GM21723 (cell line): ENCODE results near the gene FREM1.

ENCODE experiments used
- ATAC-seq: cut with Tn5 transposase; IDR thresholded peaks from one replicate; pipeline ENCODE4 v1.9.1; 2021; ENCODE audit warnings: mild to moderate bottlenecking, moderate library complexity; ENCODE audit not compliant: unreplicated experiment

Gene FREM1

DNA sequence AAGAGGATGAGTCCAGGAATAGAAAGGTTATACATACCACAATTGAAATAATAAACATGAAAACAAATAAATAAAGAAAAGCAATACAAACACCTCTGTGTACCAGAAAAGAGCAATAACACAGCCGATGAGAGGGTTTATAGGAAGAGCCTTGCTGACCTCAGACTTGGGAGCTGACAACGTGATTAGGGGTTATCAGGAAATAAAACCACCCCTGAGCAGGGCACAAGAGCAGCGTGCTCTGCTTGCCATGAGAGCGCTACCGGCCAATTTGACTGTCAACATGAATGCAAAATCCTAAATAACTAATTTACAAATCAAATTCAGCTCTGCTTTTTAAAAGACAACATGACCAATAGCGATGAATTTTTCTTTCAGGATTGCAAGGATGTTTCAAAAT is 2.6 kb upstream of the FREM1 start:
- ATAC-seq = no peak

DNA sequence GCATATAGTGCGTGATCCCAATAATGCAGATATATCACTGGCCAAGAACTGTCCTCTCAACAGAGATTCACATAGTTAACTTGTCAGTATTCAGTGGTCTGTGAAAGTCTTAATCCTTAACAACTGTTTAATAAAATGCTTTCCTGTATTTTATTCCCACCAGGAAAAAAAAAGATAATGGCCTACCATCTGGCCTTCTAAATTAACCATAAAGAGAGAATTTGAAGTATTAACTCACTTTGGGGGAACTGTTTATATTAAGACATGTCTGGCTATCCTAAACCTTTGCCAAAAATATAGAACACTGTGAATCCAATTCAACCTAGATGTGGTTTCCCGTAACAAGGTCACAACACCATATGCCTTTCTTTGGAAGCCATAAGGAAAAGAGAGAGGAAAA is 818 bp upstream of the FREM1 start:
- no peak for ATAC-seq

DNA sequence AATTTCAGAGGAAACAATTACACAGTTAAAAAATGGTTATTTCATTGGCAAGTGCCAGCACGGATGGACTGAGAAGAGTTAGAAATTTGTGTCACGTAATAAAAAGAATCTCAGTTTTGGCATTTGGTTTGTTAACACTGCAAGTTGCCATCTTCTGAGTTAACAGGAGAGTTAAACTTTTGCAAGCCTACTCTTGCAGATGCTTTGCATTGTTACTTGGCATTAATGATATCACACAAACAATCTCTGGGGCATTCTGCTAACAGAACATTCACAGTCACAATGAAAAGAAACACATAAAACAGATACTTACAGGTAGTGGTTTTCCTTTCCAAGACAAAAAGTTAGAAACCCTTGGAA is 647 bp downstream of the FREM1 start:
- ATAC-seq = no peak

DNA sequence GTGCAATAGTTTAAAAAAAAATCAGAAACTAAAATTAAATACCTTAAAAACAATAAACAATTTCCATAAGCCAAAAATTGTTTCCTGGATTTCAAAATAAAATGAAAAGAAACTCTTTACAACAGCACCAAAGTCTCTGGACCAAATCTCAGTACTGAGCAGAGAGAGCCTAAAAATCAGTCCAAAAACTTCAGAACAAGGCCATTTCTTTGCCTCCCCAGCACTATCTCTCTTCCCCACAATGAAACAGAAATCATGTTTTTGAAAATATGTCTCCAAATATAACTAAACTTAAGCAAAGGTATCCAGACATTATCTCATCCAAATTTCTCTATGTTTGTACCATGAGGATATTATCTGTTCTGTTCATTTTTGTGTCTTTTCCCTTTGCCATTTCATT is 1.0 kb downstream of the FREM1 start:
- no peak for ATAC-seq

DNA sequence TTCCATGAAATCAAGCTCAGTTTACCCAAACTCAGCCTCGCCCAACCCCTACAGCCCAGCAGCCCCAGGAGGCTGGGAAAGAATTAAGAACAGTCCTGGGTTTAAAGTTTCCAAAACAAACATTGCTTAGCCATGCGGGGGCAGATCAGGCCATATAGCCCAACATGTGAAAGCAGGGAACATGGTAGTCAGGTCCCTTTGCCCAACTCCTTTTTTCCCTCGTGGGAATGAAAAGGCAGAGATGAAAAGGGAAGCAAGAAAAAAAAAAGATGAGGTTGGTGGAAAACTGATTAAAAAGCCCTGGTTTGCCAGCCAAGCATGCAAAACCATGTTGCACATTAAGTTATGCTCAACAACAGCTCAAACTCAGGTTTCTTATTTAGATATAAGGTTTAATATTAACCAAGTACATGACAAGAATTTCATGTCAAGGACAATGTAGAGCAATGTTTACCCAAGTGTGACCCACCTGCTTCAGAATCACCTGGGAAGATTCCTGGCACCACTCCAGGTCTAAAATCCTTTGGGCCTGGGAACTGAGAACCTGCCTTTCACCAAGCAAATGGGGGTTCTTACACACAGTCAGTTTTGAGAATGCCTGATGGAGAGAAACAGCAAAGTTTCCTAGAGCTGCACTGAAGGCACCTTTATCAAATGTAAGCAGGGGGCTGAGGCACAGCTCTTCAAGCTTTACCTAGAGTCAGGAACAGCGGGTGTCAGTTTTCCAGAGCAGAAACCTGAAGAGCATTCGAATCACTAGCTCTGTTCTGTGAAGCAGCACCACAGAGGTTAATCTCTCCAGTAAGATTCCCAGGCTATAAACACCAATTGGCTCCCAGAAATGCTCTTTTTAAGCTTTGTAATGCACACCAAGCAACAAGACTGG is 1.7 kb downstream of the FREM1 start:
- ATAC-seq = no peak

DNA sequence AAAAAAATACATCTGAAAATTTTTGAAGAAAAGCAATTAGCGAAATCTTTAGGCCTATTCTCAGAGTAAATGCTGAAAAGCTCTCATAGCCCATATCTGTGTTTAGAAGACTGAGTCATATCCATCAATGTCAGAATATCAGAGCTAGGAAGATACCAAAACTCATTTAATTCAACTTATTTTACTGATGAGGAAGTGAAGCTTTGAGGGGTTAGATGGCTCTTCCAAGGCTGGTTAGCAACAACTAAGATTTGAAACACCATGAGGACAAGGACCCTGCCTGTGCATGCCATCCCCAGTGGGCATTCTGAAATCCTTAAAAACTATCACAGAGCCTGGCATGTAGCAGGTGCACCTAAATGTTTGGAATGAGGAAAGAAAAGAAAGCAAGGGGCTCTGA is 2.5 kb downstream of the FREM1 start:
- ATAC-seq = no peak

DNA sequence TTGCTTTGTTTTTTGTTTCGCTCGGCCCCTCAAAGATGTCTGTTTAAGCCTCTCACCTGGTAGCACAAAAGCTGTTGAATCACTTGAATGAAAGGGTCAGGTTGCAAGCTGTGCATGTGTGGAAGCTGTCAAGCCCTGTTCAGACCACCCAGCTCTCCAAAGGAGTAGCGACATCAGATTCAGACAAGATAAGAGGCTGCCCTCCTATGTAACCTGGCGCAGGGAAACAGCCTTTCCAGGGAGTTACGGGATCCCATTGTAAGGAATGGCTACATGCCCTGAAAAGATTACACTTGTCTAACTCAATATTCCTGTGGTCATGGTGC is 2.9 kb downstream of the FREM1 start:
- no peak for ATAC-seq

DNA sequence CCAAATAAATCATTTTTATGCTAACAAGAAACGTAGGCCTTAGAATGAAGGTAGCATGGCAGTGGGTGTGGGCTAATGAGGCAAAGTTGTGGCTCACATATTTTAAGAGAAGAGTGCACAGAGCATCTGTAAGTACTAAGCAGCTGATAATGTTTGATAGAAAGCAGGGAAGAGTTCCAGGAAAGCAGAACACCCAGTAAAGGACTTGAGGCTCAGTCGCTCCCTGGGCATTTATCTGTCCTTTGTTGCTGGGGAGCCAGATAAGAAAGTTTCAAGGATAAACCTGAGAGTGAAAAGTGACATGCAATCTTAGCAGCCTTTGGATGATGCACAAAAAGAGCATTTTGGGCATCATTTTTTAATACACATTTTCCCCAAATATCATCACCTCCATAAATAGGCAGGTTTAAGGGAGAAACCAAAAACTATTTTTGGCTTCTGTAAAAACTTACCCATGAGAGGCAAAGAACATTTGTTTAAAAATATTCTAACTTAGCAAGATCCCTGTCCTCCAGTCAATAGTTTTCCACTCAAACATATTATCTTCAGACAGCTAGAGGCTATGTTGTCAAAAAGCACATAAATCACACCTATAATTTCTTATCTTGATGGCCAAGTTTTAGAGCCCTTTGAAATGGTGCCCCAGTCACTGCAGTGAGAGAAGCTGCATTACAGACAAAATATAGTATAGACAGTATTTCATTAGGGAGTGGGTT is 3.4 kb downstream of the FREM1 start:
- ATAC-seq = no peak

DNA sequence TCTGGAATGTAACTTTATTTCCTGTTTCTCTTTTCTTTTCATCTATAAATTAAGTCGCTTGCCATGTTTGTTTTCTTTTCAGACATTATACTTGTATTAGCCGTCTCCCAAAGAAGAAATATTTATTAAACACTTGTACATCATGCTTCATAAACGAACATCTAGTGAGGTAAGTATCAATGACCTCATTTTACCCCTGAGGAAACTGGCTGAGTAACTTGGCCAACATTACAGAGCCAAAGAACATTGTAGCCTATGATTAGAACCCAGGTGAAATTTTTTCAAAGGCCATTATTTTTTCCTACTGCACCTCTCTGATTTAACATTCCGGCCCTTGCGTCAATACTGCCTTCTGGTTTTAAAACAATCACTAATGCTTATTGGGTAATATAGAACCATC is 4.2 kb downstream of the FREM1 start:
- ATAC-seq = no peak

DNA sequence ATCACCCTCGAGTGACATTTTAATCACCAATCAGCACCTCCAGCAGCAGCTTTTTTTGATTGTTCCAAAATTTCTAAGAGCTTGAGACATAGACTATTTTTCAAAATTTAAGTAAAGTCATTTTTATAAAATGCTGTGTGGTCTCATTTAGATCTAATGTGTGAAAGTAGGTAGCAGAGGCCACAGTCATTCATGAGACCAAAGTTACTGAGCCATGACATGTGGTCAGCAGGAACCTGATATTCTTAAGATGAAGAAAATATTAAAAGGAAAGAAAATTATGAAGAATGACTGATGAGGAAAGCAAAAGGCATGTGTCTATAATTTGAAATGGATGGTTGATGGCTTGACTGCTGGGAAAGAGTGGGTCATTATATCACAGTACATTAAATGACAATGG is 7.2 kb downstream of the FREM1 start:
- ATAC-seq = no peak

DNA sequence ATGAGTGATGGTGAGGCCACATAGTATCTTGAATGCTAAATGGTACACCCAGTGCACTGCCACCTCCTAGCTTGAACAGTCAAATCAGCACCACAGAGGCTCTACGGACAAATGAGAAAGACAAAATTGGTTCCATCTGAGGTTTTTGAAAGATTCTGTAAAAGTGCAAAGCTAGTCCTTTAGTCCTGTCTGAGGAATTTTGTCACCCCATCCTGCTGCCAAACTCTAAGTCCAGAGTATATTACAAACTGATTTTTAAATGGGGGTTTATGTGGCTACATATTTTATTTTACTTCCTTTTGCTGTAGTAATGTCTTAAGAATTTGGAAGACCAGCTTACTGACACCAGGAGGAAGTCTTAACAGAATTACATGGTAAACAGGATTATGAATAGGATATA is 7.7 kb downstream of the FREM1 start:
- ATAC-seq = no peak

DNA sequence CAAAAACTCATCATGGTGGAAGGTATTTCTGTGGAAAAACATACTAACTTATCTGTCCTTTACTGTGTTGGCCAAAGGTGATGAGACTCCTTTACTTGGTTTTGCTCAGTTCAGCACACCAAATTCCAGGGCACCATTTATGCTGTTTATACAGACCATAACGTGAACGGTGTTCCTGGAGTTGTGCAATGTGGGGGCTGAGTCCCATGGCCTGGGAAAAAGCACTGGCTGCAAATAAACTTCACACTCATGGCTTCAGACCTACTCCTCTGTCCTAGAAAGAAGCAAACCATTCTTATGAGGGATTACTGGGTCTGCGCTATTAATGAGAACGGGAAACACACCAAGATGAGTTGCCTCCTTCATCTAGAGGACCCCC is 10.4 kb downstream of the FREM1 start:
- ATAC-seq = no peak

DNA sequence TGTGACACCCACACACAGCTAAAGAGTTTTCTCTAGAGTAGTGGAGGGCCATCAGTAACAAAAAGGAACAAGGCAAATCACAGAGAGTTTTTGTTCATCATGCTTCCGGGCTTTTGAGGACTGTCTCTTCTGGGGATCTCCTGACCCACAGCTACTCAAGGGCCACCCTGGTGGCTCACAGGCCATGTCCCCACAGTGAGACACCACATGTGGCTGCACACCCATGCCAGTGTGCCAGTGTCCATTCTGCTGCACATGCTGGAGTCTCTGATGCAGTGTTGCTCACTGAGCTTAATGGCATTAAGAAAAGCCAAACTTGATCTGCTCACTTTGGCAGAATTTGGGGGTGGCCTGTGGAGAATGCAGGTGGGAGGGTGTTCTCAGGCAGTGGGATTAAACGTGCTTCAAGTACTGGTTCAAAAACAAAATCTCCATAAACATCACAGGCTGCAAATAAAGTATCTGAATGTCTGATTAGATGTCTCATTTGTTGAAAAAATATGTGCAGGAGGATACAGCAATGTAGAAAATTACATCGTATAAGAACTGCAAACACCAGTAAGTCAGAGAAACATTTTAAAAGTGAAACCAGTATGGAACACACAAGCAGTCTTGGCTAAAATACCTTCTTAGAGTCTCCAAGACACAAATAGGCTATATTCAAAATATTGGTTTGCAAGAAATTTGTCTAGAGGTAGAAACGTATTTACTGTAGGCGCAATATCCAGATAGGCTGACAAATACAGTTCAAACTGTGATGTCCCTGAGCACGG is 11.0 kb downstream of the FREM1 start:
- ATAC-seq = no peak

DNA sequence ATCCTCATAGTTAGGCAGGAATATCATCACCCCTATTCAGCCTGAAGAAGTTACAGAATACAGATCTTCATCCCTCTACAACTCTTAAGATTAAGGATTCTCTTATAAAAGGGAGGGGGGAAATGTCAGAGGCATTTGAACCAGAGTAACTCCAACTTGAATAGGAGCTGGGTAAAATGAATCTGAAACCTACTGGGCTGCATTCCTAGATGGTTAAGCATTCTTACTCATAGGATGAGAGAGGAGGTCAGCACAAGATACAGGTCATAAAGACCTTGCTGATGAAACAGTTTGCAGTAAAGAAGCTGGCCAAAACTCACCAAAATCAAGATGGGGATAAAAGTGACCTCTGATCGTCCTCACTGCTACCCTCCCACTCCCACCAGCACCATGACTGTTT is 14.4 kb downstream of the FREM1 start:
- no peak for ATAC-seq

DNA sequence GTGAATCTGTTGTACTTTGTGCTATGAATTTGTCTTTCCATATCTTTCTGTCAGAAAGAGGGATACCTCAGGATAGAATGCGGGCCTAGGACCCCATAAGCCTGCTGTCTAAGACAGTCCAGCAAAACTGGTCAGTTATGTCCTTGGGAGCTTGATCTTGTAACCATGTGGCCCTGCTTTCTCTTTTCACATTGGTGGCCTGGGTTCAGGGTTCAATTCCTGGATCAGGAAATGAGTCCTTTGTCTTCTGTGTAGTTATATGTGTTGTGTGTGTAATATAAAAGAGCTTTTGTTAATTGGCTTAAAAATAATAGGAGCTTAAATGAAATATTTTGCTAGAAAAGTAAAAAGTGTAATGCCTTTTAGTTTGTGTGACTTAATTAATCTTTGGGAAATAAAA is 16.9 kb downstream of the FREM1 start:
- no peak for ATAC-seq

DNA sequence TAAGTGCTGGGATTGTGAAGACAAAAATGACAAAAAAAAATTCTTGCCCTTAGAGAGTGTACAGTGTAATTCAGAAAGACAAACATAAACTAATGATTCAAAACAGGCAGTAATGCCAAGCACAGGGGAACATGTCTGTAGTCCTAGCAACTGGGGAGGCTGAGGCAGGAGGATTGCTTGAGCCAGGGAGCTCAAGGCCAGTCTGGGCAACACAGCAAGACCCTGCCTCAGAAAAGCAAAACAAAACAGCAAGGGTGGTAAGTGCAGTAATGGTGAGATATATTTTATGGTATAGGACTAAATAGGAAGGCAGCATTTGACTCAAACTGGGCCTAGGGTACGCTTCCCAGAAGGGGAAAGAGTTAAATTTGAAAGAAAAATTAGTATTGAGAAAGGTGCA is 18.9 kb downstream of the FREM1 start:
- ATAC-seq = no peak

DNA sequence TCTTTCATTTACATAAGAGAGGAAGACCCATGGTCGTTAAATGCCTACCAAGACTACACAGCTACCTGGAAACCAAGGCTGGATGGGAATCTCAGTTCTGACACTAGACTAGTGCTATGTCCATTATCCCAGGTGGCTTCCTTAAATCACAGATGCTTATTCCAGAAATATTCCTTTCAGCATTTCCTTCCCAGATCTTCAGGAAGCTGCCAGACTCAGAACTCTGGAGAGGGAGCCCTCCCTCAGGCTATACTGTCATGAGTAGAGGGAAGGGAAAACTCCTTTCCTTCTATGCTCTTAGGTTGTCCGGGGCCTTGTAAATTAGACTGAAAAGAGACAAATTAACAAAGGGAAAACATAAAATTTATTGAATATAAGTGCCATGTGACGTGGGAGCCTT is 20.8 kb downstream of the FREM1 start:
- ATAC-seq = no peak

DNA sequence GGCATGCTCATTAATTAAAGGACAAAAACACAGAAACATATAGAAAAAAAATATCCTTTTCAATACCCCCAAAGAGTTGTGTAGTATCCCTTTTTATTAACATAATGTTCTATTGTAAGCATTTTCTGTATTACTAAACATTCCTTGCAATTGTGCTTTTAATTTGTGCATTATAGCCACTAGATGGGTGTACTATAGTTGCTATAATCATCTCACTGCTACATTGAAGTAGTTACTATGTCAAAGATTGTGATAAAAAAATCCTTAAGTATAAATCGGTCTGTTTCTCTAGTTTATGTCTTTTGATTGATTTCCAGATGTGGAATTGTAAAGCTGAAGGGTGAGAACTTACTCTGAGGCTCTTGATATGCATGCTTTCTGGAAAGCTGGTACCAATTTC is 21.4 kb downstream of the FREM1 start:
- ATAC-seq = no peak

DNA sequence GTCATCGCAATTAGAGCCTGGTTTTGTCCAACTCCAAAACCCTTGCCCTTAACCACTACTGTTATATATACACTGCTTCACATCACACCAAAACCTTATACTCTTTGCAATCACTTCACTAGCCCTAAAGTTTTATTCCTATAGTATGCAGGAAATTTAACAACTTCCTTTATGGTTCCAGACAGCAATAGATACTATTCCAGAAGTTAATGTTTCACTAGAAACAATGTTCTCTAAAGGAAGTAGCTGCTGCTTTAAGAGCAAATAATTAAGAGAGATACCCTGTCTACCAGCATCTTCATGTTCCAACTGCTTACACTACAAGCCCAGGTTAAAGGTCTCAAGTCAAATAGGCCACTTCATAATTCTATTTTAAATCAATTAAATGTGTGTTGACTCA is 22.0 kb downstream of the FREM1 start:
- no peak for ATAC-seq

DNA sequence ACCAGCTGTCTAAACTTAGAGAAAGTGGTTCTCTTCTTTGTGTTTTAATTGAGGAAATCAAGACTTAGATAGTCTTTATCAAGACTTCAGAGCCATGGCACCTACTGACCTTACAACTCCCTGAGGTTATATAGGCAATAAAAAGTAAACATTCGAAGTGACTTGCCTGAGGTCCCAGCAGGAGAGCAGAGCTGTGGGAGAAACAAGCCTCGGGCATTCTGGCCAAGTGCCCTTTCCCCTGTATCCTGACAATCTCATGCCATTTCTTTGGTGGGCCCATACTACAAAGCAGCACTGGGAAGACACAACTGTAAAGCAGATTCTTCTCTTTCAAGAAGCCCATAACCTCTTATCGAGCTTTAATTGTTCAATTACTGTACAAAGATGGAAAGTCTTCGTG is 23.1 kb downstream of the FREM1 start:
- no peak for ATAC-seq

DNA sequence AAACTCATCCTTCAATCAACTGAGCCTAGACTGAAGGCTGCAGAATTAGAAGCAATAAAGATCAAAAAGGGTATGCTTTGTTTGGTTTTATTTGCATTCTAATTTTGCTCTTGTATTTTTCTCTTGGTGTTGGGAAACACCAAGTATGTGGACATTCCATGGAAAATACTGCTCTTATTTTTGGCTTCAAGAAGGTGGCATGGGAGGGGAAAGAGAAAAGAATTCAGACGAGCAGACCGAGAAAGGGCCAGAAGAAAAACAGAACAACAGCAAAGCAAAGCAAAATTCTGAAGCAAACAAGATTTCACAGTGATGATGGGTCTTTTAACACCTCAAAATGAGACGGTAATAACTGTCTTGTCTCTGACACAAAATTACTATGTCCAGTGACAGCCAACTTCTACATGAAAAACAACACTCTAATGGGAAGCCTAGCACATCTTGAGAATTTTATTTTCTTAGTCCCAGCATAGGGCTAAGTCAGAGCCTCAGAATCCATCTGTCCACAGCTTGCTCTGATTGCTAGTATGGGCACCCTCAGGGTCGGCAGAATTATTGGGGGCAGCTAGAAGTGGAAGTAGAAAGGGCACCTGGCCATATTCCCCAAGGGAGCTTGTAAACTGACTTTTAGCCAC is 26.8 kb downstream of the FREM1 start:
- no peak for ATAC-seq

DNA sequence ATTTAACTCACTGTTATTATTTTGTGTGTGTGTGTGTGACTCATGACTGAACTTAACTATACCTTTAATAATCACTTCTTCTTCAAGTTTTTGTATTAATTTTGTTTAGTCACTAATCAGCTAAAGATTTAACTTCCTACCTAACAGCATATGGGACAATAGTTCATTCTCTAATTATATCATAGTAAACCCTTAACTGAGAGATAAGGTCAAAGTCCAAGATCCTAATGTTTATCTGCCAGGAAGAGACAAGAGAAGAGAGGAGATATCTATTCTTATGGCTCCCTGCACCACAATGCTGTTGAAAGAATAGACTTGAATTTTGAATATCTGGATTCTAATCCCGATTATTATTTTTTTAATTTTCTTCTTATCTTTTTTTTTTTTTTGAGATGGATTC is 28.1 kb downstream of the FREM1 start:
- ATAC-seq = no peak
